OCI-LY1 (cell line): ENCODE measurements around the gene ZBTB42.

Experiments
- CTCF ChIP-seq: fragments of 200-600 bp; sonication (generic), shearing (Covaris generic); IDR thresholded peaks from 2 replicates; pipeline ENCODE4 v1.5.1; 2017; ENCODE audit warnings: mild to moderate bottlenecking, antibody characterized with exemption, low read length, moderate library complexity, mixed read lengths
- EZH2 ChIP-seq: fragments of 200-600 bp; sonication (generic), shearing (Covaris generic); IDR thresholded peaks from 2 replicates; pipeline ENCODE4 v1.8.0; 2017; ENCODE audit warnings: borderline replicate concordance, mixed run types, mild to moderate bottlenecking, antibody characterized with exemption, low read length, moderate library complexity, mixed read lengths

GRCh38 chr14:104782086-104782807 is 18.7 kb upstream of the ZBTB42 start:
- no peak for TF ChIP-seq CTCF
- no peak for TF ChIP-seq EZH2
